Mucosa of gallbladder (tissue), 1 donor: Measurements from ENCODE around the gene RNF213. TPM values are rescaled to one million over a fixed set of nuclear protein-coding genes. Genes with fewer than 3 reads are reported as not detected.
"Not testable (repeated sequence)": the region's sequence is repeated elsewhere in the genome, so short reads cannot be mapped to it uniquely, and the experiment has no call there.

Source experiments
- DNase-seq: peaks from one replicate; pipeline ENCODE4 v3.0.0-alpha.2; 2020; ENCODE audit warnings: low spot score
- total RNA-seq: library from RNA; stranded (reverse); gene quantifications from one replicate; pipeline ENCODE4 v1.2.1, GENCODE V29; 2021
- donor health status: DM: no; HTN: no; CAD: no.

The RNF213 gene
- total RNA-seq, 1 donor from 2014 or later = 147 TPM

DNA sequence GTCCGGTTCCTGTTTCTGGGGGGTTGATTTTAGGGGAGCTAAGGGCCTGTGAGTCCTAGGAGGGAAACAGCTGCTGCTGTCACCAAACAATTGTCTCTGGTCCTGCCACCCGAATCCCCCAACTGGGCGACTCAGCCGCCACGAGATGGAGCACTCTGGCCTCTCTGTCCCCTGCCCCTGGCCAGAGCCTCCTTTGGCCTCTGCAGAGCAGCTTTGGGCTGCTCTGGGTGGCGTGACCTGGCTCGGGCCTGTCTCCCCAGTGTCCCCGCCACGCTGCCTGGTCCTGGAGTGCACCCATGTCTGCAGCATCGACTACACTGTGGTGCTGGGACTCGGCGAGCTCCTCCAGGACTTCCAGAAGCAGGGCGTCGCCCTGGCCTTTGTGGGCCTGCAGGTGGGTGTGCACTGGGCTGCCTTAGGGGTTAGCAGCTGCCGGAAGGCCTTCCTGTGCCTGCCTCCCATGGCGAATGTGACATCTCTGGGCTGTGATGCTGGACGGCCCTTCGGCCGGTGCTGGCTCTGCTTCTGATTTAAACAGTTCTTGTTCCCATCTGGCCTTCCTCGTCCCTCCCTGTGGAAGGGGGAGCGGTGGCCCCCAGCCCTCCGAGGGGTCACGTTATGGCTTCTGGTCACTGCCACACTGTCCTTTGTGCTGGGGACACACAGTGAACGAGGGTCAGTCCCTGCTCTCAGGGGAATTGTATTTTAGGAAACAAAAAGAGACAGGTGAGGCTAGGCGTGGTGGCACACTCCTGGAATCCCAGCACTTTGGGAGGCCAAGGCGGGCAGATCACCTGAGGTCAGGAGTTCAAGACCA lies 11.6 kb upstream of the RNF213 start:
- no peak for DNase-seq

DNA sequence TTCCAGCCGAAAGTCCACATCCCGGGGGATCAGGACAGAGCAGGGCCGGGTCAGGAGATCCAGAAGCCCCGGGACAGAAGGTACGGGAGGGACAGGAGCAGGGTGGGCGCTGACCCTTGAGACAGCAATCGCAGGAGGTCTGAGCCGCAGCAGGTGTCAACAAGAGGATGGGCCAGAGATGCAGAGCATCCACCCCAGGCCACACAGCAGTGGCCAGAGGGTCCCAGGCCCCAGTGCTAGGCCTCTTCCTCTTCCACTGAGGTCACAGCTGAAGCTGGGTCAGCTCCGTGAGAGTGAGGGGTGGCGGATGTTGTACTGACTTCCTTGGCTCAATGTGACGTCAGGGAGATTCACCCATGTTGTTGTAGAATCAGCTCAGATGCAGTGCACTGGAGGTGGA lies 8.7 kb upstream of the RNF213 start:
- DNase-seq = no peak

- DNase-seq = peak; percentile 55
Measured at GRCh38 chr17:80252871-80253270, 7.8 kb upstream of the RNF213 start.

DNA sequence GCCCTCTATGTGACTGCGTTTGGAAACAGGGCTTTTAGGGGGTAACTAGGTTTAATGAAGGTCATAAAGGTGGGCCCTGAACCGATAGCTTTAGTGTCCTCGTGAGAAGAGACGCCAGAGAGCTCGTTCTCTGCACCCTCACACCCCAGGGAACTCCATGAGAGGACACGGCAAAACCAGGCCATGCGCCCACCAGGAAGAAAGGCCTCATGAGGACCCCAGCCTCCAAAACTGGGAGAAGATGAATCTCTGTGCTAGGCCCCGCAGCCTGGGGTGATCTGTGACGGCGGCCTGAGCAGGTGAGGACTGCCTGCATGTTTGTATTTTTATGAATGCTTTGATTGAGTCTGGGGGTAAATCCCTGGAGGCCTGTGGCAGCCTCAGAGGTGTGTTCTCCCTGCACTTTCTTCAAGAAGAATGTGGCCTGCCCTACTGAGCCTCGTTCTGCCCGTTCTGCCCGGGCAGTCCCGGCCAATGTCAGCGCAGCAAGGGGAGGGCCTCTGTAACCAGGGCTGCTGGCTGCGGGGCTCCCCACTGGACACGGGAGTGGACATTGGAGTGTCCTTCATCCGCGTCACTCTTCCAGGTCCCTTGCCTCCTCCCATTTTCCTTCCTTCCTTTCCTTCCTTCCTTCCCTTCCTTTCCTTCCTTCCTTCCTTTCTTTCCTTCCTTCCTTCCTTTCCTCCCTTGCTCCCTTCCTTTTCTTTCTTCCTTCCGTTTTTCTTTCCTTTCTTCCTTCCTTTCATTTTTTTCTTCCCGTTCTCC lies 6.8 kb upstream of the RNF213 start:
- no peak for DNase-seq

DNA sequence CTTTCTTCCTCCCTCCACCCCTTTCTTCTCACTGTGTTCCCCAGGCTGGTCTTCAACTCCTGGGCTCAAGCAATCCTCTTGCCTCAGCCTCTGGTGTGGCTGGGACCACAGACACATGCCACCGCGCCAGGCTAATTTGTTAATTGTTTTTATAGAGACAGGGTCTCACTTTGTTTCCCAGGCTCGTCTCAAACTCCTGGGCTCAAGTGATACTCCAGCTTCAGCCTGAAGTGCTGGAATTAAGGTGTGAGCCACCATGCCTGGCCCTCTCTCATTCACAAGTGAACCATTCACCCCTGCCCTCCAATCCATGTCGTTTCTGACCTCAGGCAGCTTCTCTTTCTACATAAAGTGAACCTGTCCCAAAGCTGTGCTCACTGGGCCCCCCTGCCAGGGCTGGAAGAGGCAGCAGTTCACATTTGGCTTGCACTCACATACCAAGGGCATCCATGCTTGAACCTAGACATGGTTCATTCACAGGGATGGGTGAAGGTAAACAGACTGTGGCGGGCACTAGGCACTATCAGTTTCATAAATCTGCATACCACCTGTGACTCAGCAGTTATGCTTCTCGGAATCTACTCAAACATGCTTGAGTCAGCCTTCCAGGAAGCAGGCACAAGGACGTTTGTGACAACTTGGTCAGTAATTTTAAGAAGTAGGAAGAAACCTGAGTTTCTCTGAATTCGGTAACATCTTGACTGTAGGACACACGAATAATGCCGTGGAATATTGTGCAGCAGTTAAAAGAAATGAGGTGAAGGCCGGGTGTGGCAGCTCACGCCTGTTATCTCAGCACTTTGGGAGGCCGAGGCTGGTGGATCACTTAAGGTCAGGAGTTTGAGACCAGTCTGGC lies 6.0 kb upstream of the RNF213 start:
- DNase-seq = peak; percentile 72

DNA sequence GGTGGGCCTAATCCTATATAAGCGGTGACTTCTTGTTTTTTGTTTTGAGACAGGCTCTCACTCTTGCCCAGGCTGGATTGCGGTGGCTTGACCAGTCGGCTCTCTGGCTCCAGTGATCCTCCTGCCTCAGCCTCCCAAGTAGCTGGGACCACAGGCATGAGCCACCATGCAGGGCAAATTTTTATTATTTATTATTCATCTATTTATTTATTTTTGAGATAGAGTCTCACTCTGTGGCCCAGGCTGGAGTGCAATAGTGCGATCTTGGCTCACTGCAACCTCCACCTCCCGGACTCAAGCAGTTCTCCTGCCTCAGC lies 4.7 kb upstream of the RNF213 start:
- no peak for DNase-seq

- no peak for DNase-seq
Measured at GRCh38 chr17:80257716-80258213, 2.9 kb upstream of the RNF213 start.

GRCh38 chr17:80258296-80258695 lies 2.4 kb upstream of the RNF213 start:
- not testable (repeated sequence) for DNase-seq

DNA sequence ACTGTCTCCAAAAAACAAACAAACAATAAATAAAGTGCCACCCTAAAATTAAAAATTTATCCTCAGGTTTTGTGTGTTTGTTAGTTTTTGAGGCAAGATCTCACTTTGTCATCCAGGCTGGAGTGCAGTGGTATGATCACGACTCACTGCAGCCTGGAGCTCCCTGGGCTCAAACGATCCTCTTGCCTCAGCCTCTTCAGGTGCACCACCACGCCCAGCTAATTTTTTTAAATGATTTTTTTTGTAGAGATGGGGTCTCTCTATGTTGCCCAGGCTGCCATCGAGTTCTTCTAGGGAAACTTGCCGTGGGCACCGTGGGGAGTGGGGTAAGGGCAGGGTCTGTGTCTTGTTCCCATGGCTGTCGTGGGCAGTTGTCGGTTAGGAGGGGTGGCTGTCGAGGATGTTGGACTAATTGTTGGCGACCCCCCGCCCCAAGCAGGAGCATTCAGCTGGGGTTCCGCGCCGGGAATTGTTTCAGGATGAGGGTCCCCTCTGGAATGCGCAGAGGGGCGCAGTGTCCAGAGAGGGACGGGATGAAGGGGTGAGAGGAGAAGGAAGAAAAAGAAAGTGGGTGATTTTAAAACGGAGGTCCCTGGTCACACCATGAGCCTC lies 1.1 kb upstream of the RNF213 start:
- no peak for DNase-seq

DNA sequence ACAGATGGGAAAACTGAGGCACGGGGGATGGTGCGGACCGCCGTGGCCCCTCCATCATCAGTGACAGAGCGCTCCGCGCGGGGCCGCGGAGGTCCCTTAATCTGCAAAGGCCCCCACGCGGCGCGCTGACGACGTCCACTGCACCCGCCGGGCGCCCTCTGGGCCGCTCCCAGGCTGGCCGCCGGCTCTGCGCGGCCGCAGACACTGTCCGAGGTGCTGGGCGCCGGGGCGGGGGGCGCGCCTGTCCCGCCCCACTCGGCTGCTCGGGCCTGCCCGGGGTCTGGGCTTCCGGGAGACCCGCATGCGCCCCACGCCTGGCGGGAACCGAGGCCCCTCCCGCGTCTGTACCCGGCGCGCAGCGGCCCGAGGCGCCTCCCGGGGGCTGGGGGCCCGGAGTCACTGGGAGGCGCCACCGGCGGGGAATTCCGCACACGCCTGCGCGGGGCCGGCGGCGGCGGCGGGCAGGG lies 550 bp upstream of the RNF213 start:
- peak; percentile 36 for DNase-seq

DNA sequence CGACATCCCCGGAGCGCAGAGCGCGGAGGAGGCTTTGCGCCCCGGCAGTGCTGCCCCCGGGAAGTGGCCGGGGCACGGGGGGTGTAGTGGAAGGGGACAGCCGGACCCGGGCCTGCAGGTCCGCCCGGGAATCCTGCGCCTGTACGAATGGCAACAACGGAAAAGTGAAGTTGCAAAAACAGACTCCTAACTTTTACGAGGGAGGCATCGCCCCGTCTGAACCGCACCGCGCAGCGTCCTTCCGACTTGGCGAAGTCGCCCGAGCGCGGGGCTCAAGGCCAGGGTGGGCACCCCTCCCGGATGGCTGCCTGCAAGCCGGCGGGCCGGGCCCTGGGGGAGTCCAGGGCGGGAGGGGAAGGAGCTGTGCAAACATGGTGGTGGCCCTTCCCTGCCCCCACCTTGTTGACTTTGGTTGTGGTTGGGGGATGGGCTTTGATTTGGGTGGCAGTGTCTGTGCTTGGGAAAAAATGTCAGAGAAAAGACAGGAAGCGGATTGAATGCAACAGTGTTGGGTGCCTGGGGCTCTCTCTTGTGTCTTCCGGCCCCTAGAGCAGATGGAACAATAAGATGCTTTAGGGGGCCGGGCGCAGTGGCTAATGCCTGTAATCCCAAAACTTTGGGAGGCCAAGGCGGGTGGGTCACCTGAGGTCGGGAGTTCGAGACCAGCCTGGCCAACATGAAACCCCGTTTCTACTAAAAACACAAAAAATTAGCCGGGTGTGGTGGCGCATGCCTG lies 675 bp downstream of the RNF213 start:
- DNase-seq = peak; percentile 49

GRCh38 chr17:80261895-80262279 lies 1.2 kb downstream of the RNF213 start:
- no peak for DNase-seq

- no peak for DNase-seq
Measured at GRCh38 chr17:80262291-80262690, 1.6 kb downstream of the RNF213 start.

- DNase-seq = no peak
Measured at GRCh38 chr17:80262775-80263244, 2.2 kb downstream of the RNF213 start.

DNA sequence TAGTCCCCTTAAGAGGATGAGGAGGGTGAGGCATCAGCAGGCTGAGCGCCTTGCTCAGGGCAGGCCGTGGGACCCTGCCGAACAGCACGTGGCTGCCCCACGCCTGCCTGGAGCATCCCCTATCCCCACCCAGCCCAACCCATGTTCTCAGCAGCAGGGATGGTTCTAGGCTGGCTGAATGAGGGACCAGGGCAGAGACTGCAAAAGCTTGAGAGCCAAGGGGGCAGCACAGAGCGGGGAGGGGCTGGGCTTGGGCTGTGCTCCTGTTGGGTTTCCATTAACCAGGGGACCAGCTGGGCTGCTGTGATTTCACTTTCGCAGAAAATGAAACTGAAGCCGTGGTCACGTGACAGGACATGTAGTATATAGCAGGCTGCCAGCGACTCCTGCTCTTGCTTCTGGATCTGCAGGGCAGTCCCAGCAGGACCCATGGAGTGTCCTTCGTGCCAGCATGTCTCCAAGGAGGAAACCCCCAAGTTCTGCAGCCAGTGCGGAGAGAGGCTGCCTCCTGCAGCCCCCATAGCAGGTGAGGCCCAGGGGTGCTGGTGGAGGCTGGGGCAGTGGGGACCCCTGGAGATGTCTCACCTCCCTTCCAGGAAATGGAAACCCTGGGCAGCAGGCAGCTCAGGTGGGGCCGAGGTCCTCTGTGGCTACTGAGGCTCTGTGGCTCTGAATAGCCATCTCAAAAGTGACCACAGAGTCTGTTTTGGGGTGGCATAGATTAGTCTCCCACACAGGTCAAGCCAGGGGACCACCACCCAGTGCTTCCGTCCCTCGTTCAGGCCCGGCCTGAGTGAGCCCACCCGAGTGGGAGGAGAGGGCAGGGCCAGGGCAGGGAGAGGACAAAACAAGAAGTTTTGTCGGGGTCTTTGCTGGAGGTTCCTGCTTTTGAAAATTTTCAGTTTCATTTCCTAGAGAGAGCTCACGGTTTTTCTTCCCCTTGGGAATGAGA lies 2.9 kb downstream of the RNF213 start:
- peak; percentile 94 for DNase-seq

GRCh38 chr17:80264205-80265075 lies 3.8 kb downstream of the RNF213 start:
- no peak for DNase-seq

DNA sequence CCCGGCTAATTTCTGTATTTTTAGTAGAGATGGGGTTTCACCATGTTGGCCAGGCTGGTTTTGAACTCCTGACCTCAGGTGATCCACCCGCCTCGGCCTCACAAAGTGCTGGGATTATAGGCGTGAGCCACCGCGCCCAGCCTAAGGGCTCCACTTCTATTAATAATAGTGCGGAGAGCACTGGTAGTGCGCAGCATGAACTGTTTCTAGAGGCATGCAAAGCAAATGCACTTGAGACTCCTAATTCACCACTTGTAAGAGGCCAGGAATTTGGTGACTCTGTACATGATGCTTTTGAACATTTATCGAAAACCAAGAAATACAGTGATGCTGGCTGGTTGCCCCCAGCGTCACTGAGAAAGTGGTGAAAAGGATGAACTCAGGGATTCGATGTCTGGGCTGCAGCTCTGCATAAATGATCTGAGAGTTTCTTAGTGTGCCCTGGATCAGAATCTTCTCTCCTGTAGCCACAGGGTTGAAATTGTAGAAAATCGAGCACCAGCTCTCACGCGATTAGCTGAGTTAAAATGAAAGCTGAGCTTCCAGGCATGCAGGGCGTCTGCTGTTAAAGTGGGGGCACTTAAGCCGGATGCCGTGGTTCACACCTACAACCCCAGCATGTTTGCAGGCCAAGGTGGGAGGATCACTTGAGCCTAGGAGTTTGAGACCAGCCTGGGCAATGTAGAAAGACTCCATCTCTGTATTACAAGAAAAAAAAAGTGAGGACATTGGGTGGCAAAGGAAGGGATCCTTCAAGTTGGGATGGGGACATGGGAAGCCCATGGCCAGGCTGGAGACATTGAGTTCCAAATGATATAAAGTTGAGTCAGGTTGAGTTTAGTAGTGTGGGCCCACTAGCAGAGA lies 4.8 kb downstream of the RNF213 start:
- DNase-seq = no peak

DNA sequence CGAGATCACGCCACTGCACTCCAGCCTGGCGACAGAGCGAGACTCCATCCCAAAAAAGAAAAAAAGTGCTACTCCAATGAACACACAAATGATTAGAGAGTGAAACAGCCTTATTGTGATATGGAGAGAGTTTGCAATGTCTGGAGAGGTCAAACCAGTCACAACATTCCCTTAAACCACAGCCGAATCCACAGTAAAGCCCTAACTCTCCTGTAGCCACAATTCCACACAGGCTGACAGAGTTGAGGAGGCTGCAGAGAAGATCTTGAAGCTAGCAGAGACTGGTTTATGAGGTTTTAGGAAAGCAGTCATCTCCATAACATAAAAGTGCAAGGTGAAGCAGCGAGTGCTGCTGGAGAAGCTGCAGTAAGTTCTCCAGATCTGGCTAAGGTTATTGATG lies 6.7 kb downstream of the RNF213 start:
- no peak for DNase-seq
